HG02759 (cell line): ENCODE results near the gene RUNX1.

Experiments used
- ATAC-seq: cut with Tn5 transposase; IDR thresholded peaks from one replicate; pipeline ENCODE4 v1.9.1; 2021; ENCODE audit warnings: mild to moderate bottlenecking, moderate library complexity; ENCODE audit not compliant: unreplicated experiment

Gene RUNX1

DNA sequence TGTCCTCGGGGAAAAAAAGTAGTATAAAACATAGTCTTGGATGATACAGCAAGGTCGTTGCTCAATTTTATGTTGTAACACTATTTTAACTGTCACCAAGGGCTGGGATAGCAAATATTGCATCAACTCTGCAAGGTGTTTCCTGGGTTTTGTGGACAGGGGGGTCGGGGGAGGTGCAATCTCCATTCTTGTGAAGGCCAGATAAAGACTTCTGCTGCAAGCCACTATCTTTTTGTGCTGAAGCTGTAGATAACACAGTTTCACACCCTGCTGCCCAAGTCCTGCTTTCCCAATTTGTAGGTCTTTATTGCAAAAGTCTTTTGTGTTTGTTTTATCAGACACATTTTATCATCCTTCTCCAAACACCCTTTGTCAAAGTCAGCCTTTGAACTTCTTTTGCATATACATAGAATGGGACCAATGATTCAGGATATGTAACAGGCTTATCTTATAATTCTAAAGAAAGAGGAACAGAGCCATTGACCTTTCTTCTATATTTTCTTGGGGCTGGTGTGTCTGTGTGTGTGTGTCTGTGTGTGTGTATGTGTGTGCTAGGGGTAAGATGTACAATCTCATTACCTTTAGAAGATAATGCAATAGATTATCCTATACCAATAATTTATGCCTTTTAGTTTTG, 140.6 kb downstream of the RUNX1 start:
- no peak for ATAC-seq

DNA sequence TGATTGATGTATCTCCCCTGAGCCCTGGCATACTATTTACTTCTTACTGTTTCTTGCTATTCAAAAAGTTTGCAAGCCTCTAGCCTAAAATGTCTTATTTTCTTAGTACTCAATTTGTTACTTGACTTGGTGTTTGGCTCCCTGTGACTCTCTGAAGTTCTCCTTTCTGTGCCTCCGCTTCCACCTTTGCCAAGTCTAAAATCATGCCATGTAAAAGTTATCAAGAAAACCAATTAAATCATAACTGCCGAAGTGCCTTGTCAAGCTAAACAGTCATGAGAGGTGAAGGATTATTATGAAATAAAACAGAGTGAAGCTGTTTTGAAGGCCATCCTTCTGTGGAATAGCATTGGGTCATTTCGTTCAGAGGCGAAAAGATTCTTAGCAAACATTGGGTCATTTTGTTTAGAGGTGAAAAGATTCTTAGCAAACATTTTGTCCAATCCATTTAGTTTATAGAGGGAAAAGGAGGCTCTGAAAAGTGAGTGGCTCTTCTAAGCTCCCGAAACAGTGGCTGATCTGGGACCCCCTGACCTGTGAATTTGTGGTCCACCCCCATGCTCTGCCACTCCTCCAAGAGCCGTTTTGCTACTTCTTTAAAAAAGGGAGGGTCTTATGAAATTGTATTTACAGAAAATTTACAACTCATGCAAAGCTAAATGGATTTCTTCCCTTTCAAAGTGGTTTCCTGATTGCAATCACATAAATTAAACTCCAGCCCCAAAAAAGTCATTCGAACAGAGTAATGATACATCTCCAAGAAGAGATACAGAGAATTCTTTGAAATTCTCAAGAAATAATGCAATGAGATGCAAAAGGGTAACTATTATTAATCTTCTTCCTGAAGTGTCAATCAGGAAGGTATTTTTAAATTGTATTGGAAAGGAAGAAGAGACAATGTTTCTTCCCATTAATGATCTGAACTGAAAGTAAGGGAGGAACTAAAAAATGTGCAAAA, 141.4 kb downstream of the RUNX1 start:
- ATAC-seq = no peak

DNA sequence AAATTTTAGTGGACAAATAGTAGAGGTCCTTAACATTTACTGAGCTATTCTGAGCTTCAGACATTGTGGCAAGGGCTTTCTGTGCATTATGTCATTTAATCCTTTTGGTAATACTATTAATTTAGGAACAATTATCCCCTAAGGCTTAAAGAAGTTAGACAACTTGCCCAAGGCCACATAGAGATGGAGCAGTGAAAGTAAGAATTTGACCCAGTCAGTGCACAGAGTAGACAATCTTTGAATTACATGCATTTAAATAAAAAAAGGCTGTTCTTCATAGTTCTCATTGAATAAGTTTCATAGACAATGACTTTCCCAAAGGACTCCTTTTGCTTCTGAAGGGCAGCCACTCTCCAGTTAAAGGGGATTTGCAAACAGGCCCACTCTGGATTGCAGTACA, 142.7 kb downstream of the RUNX1 start:
- no peak for ATAC-seq

DNA sequence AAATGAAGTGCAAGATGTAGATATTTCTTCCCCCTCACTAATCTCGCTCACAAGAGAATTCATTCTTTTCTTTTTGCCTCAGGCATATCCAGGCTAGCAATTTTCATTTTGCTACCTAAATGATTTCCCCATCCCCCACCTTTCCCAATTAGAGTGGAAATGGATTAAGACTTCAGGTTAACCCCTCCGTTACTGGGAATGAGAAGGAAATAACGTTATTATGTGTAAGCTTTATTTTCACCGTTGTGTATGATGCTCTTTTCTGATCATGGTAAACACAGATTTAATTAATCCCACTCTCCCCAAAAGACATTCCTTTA, 143.9 kb downstream of the RUNX1 start:
- no peak for ATAC-seq

DNA sequence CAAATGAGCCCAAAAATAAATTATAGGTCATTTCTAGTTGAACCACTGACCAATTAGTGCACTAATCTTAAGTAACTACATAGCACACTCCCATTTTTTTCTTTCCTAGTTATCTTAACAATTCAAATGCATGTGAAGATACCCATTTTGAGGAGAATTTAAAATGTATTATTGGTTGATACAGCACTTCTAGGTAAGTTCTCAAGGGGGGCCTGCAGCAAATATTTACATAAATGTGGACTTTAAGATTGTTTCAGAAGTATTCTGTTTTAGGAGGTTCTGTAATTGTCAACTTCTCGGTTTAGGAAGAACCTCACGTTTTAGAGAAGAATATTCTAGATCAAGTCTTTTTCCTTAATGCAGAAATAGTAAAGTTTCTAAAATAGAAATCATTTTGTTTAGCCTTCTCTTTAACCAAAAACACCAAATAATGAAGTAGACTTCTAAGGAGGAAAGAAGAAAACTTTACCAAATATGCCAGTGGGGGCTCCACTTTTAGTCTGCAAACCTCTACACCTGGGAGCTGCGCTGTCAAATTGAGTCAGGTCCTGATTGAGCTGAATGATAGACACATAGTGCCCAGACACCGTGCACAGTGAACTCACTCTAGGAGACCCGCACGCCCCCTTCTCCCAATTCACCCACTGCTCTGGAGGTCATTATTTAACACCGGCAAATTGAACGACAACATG, 144.4 kb downstream of the RUNX1 start:
- ATAC-seq = no peak

DNA sequence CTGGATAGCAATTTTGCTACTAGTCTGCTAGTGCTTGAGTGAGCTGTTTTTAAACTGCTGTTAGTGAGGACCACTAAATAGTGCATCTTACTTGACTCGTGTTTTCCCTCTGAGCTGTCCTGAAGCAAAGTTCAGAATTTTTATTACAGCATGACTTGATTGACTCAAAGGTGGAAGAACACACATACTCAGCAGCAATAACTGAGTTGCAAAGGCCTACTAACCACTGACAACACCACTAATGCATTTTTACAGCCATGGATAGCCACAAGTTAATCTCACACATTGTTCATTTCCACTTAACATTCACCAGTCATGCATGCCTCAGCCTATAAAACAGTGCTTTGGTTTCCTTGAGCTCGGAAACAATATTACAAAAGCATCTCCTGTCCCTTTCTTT, 148.7 kb downstream of the RUNX1 start:
- no peak for ATAC-seq

DNA sequence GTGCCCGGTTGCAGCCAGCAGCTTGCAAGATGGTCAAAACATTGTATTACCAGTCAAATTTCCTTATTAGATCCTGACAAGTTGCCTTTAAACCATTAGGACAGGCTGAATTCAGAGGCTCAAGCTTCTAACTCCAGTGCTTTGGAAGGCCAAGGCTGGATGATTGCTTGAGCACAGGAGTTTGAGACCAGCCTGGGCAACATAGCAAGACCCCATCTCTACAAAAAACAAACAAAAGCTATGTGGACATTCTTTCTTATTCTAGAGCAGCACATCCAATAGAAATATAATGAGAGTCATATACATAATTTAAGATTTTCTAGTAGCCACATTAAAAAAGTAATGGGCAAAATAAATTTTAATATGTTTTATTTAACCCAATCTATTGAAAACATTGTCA, 149.3 kb downstream of the RUNX1 start:
- ATAC-seq = no peak

DNA sequence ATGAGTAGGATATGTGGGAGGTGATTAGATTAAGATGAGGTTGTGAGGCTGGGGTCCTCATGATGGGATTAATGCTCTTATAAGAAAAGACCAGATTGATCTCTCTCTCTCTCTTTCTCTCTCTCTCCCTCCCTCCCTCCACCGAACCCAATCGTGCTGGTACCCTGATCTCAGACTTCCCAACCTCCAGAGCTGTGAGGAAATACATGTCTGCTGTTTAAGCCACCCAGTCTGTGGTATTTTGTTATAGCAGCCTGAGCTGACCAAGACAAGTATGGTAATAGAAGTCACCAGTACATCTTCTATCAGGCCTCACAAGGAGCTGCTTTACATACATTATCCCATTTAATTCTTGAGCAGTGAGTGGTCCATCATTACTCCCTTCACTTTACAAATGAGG, 149.8 kb downstream of the RUNX1 start:
- ATAC-seq = no peak

DNA sequence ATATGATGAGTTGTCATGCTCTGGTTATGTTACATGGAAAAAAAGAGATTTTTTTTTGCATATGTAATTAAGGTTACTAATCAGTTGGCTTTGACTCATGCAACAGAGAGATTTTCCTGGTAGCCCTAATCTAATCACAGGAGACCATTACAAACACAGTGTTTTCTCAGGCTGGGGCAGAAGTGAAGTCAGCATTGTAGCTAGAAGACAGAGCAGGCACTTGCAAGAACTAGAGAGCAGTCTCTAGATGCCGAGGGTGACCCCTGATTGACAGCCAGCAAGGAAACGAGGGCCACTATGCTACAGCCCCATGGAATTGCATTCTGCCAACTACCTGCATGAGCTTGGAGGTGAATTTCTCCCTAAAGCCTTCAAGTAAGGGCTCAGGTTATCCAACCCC, 151.3 kb downstream of the RUNX1 start:
- ATAC-seq = no peak

DNA sequence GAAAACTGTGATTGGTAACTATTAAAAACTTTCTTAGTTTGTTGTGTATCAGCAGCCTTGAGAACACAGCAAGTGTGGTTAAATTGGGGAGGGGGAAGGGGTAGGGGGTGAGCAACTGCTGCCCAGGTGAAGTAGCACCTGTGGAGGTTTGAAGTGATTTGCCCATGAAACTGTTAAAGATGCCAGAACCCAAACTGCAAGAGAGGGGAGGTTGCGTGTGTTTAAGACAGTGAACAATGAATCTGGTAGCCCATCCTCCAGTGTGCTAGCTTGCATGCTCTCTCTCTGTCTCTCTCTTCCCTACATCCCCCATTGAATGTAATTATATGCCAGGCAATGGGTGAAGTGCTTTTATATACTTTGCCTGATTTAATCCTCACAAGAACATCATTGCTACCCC, 154.7 kb downstream of the RUNX1 start:
- no peak for ATAC-seq

DNA sequence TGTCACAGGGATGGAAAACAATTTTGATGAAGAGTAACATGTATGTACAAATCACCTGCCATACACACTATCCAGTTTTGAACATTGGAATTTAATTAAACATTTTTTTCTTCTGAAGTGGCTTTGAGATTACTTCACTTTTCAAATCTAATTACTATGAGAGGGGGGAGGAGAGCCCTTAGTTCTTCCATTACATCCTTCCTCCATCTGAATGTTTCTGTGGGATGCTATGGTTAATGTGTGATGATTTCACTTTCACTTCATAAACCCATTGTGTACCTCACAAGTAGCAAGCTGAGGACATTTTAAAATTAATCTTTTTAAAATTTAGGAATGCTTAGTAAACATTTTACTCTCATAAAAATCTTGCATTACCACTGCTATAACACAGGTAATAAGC, 156.9 kb downstream of the RUNX1 start:
- no peak for ATAC-seq

DNA sequence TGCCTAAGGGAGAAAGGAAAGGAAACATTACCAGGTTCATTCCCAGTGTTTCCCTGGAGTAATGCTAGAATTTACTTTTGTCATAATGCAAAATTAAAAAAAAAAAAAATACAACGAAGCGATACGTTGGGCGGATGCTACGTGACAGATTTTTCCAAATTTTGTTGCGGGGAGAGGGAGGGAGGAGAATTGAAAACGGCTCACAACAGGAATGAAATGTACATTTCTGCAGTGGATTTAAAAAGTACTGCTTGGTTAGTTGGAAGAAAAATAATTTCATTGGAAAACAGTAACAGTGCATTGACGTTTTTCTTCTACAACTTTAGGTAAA, 157.5 kb downstream of the RUNX1 start:
- no peak for ATAC-seq

DNA sequence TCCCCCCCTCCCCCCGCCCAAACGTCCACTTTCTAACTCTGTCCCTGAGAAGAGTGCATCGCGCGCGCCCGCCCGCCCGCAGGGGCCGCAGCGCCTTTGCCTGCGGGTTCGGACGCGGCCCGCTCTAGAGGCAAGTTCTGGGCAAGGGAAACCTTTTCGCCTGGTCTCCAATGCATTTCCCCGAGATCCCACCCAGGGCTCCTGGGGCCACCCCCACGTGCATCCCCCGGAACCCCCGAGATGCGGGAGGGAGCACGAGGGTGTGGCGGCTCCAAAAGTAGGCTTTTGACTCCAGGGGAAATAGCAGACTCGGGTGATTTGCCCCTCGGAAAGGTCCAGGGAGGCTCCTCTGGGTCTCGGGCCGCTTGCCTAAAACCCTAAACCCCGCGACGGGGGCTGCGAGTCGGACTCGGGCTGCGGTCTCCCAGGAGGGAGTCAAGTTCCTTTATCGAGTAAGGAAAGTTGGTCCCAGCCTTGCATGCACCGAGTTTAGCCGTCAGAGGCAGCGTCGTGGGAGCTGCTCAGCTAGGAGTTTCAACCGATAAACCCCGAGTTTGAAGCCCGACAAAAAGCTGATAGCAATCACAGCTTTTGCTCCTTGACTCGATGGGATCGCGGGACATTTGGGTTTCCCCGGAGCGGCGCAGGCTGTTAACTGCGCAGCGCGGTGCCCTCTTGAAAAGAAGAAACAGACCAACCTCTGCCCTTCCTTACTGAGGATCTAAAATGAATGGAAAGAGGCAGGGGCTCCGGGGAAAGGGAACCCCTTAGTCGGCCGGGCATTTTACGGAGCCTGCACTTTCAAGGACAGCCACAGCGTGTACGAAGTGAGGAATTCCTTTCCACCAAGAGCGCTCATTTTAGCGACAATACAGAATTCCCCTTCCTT, 158.1 kb downstream of the RUNX1 start:
- no peak for ATAC-seq

DNA sequence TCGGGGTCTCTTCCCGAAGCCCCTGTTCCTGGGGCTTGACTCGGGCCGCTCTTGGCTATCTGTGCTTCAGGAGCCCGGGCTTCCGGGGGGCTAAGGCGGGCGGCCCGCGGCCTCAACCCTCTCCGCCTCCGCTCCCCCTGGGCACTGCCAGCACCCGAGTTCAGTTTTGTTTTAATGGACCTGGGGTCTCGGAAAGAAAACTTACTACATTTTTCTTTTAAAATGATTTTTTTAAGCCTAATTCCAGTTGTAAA, 158.7 kb downstream of the RUNX1 start:
- no peak for ATAC-seq

DNA sequence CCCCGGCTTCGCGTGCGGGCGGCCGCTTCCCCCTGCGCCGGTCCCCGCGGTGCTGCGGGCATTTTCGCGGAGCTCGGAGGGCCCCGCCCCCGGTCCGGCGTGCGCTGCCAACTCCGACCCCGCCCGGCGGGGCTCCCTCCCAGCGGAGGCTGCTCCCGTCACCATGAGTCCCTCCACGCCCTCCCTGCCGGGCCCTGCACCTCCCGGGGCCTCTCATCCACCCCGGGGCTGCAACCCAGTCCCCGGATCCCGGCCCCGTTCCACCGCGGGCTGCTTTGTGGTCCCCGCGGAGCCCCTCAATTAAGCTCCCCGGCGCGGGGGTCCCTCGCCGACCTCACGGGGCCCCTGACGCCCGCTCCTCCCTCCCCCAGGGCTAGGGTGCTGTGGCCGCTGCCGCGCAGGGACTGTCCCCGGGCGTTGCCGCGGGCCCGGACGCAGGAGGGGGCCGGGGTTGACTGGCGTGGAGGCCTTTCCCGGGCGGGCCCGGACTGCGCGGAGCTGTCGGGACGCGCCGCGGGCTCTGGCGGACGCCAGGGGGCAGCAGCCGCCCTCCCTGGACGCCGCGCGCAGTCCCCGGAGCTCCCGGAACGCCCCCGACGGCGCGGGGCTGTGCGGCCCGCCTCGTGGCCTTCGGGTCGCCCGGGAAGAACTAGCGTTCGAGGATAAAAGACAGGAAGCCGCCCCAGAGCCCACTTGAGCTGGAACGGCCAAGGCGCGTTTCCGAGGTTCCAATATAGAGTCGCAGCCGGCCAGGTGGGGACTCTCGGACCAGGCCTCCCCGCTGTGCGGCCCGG, 159.2 kb downstream of the RUNX1 start:
- ATAC-seq = peak; percentile 42

DNA sequence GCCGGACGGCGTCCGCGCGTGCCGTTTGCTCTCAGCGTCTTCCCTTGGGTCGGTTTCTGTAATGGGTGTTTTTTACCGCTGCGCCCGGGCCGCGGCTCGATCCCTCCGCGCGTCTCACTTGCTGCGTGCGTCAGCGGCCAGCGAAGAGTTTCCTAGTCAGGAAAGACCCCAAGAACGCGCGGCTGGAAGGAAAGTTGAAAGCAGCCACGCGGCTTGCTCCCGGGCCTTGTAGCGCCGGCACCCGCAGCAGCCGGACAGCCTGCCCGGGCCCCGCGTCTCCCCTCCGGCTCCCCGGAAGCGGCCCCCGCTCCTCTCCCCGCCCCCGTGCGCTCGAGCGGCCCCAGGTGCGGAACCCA, 159.8 kb downstream of the RUNX1 start:
- peak; percentile 22 for ATAC-seq

DNA sequence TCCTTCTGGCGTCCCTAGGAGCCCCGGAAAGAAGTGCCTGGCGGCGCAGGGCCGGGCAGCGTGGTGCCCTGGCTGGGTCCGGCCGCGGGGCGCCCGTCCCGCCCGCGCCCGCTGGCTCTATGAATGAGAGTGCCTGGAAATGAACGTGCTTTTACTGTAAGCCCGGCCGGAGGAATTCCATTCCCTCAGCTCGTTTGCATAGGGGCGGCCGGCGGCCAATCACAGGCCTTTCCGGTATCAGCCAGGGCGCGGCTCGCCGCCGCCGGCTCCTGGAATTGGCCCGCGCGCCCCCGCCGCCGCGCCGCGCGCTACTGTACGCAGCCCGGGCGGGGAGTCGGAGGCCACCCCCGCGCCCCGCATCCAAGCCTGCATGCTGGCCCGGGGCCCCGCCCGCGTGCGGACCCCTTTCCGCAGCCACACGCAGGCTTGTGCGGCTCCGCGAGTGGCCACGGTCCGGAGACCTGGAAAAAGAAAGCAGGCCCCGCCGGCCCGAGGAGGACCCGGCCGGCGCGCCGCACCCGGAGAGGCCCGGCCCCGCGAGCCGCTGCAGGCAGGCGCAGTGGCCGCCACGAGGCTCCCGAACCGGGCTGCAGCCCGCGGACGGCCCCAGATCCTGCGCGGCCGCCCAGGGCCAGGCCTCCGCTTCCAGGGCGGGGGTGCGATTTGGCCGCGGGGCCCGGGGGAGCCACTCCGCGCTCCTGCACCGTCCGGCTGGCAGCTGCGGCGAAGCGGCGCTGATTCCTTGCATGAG, 160.4 kb downstream of the RUNX1 start:
- peak; percentile 65 for ATAC-seq

DNA sequence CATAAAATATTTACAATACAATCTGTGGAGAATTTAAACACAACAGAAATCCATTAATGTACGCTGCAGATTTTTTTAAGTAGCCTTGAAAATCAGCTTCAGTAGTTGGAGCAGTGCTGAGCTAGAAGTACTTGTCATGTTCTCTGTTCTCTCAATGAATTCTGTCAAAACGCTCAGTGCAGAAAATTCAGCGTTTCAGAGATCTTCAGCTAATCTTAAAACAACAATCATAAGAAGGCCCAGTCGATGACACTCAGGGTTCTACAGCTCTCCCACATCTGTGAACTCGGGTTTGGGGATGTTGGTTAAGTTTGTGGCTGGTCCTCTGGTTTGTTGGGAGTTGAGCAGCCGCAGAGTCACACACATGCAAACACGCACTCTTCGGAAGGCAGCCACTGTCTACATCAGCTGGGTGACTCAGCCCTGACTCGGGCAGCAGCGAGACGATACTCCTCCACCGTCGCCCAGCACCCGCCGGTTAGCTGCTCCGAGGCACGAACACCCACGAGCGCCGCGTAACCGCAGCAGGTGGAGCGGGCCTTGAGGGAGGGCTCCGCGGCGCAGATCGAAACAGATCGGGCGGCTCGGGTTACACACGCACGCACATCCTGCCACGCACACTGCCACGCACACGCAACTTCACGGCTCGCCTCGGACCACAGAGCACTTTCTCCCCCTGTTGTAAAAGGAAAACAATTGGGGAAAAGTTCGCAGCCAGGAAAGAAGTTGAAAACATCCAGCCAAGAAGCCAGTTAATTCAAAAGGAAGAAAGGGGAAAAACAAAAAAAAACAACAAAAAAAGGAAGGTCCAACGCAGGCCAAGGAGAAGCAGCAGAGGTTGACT, 161.2 kb downstream of the RUNX1 start:
- ATAC-seq = peak; percentile 29

DNA sequence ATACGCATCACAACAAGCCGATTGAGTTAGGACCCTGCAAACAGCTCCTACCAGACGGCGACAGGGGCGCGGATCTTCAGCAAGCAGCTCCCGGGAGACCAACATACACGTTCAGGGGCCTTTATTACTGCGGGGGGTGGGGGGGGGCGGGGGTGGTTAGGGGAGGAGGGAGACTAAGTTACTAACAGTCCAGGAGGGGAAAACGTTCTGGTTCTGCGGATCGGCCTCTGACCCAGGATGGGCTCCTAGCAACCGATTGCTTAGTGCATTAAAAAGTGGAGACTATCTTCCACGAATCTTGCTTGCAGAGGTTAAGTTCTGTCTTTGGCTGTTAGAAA, 162.0 kb downstream of the RUNX1 start:
- no peak for ATAC-seq
